ENCODE measurements around the gene SFXN3. TPM values are rescaled to one million over a fixed set of nuclear protein-coding genes. Genes with fewer than 3 reads are reported as not detected.

The SFXN3 gene
- total and polyA plus RNA-seq, 10 of the 15 experiments (the other 5 are each of a cell fraction or from before 2014, with no cell fraction given): 0.05 to 11.3 (median 1.2) TPM

- TF ChIP-seq REST (IDR thresholded peaks at IDR 0.05; ENCODE audit: low read depth, low read length) (no peak), NR2F1 (conservative IDR thresholded peaks at IDR 0.05) (no peak), SUZ12 (IDR thresholded peaks at IDR 0.05; ENCODE audit: unreplicated experiment) (no peak), RELA (IDR thresholded peaks at IDR 0.05; ENCODE audit: borderline replicate concordance, partially characterized antibody) (no peak), SMARCA5 (IDR thresholded peaks at IDR 0.05) (no peak), BCL11A (IDR thresholded peaks at IDR 0.05; ENCODE audit: low read depth, low read length) (no peak), ZNF384 (IDR thresholded peaks at IDR 0.05; ENCODE audit: borderline replicate concordance, low read depth, low read length) (no peak), KLF5 (IDR thresholded peaks at IDR 0.05; ENCODE audit: partially characterized antibody) (no peak), EP300 (IDR thresholded peaks at IDR 0.05; ENCODE audit: borderline replicate concordance in 1 of 2, control insufficient read depth in 1 of 2, low read depth in 2 of 2, low read length in 2 of 2) (no peak), TCF7 (IDR thresholded peaks at IDR 0.05; ENCODE audit: borderline replicate concordance) (no peak)
Observed at GRCh38 chr10:101008823-101009423, 22.1 kb upstream of the SFXN3 start (continued).
